ENCODE data around the gene NUCB1. TPM values are rescaled to one million over a fixed set of nuclear protein-coding genes. Genes with fewer than 3 reads are reported as not detected.

NUCB1 gene
- polyA plus RNA-seq, 3 donors, result 80.9 to 178 (median 108) TPM

DNA sequence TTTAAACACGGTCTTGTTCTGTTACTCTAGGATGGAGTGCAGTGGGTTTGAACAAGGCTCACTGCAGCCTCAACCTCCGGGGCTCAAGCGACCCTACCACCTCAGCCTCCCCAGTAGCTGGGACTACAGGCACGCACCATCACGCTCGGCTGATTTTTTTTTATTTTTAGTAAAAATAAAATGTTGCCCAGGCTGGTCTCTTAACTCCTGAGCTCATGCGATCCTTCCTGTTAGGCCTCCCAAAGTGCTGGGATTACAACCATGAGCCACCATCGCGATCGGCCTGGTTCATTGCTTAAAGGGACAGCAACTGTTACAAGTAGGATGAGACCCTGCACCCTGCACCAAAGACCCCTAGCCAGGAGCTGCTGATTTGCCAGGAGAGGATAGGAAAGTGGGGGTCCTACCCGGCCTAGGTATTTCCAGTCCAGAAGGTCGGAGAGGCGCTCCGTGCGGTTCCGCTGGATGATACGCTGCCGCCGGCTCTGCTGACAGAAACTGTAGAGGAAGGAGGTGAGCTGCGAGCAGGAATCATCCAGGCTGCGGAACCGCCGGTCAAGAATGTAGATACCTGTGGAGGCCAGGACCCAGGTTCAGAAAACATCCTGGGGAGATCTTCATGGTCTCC is 70.1 kb downstream of the NUCB1 start:
- H3K4me3 Mint-ChIP-seq, result no peak overlapping the region

DNA sequence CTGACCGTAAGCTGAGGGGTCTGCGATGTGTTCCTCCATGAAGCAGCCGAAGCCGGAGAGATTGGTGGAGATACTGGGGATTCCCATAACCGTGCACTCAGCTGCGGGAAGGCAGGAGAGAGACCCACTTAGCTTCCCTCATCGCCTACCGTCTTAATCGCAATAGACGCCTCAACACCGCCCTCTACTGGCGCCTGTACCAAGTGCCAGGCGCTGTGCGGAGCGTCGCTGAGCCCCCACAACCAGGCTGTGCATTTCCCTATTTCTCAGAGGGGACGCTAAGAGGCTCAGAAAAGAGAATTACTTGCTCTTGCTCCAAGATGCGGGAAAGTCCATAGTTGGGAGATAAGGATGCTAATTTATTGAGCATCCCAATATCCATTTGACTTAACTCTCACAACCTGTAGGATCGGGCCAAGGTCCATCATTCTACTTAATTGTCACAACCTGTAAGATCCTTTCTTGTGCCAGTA is 70.8 kb downstream of the NUCB1 start:
- Histone ChIP-seq H3K9ac (ENCODE audit: insufficient read depth, low read length, poor library complexity, severe bottlenecking) (no peak overlapping the region), H3K79me2 (ENCODE audit: insufficient read depth, low read length) (peaks cover 18% of the 10 kb centered on the region), H3K4me2 (replicated peaks; ENCODE audit: extremely low read depth, low read length, poor library complexity, severe bottlenecking) (no peak overlapping the region), H3K27me3 (ENCODE audit: control insufficient read depth in 2 of 2, insufficient read depth in 2 of 2, low read length in 2 of 2) (no peaks in the 10 kb centered on the region), H3K4me1 (ENCODE audit: control insufficient read depth in 1 of 2, insufficient read depth in 2 of 2, low read length in 2 of 2) (peaks cover 36 to 45% of the 10 kb centered on the region in 2 donors), H3K9me3 (replicated peaks in 1 of 2; ENCODE audit: control insufficient read depth in 1 of 2, insufficient read depth in 1 of 2, low read length in 2 of 2) (no peaks in the 10 kb centered on the region), H3K4me3 (replicated peaks in 1 of 3; ENCODE audit: low read depth in 2 of 3, low read length in 3 of 3) (no peak overlapping the region), H3K36me3 (replicated peaks in 1 of 2; ENCODE audit: control insufficient read depth in 1 of 2, insufficient read depth in 2 of 2, low read length in 2 of 2) (peaks cover 39 to 63% of the 10 kb centered on the region in 2 donors), H2AFZ (ENCODE audit: insufficient read depth, low read depth, low read length, poor library complexity, severe bottlenecking) (no peak overlapping the region), H3K27ac (ENCODE audit: low read depth in 1 of 2, low read length in 2 of 2) (no peak overlapping the region), H4K20me1 (ENCODE audit: insufficient read depth, low read length) (peaks cover 26% of the 10 kb centered on the region)
- peak; percentile 94 for TF ChIP-seq CTCF (IDR thresholded peaks at IDR 0.05)
- 2% methylated on average over 12 of the region's 19 CpGs for WGBS (ENCODE audit: insufficient coverage)
- Mint-ChIP-seq H3K9me3 (peaks cover 0 to 3% (median 0%) of the 10 kb centered on the region in 7 donors), H3K27me3 (ENCODE audit: low read depth in 3 of 3) (peaks cover 0 to 11% (median 0%) of the 10 kb centered on the region in 3 donors), H3K36me3 (peaks cover 37 to 66% of the 10 kb centered on the region in 2 donors), H3K27ac (peak overlapping the region in 2 of 7 donors; percentile 24 to 71), H3K4me1 (peaks cover 38% of the 10 kb centered on the region), H3K4me3 (no peak overlapping the region)
- intact Hi-C loops (cut with micrococcal nuclease), result loop anchor here (5.0 kb wide), 3 partner anchors 74 to 184 kb away; partner anchors contain the start of gene TULP2 (in 1 of the 2)
- peak; percentile 76 to 88 (median 87) for DNase-seq

More for the DNA sequence above, 70.1 kb downstream of the NUCB1 start:
- H3K36me3 ChIP-seq (replicated peaks in 1 of 2; ENCODE audit: control insufficient read depth in 1 of 2, insufficient read depth in 2 of 2, low read length in 2 of 2), result peaks cover 39 to 65% of the 10 kb centered on the region in 2 donors
- DNase-seq, result peak in 1 of 3 donors; percentile 22
- peaks cover 33% of the 10 kb centered on the region for H4K20me1 ChIP-seq (ENCODE audit: insufficient read depth, low read length)
- peaks cover 0 to 11% (median 0%) of the 10 kb centered on the region in 3 donors for H3K27me3 Mint-ChIP-seq (ENCODE audit: low read depth in 3 of 3)
- no peak overlapping the region for H3K4me2 ChIP-seq (replicated peaks; ENCODE audit: extremely low read depth, low read length, poor library complexity, severe bottlenecking)
- H3K79me2 ChIP-seq (ENCODE audit: insufficient read depth, low read length), result peaks cover 25% of the 10 kb centered on the region
- no peak for TF ChIP-seq CTCF (IDR thresholded peaks at IDR 0.05)
- H3K27ac Mint-ChIP-seq, result peak overlapping the region in 3 of 7 donors; percentile 24 to 63 (median 41)
- no peak overlapping the region for H3K27ac ChIP-seq (ENCODE audit: low read depth in 1 of 2, low read length in 2 of 2)
- H3K9me3 Mint-ChIP-seq, result peaks cover 0 to 8% (median 0%) of the 10 kb centered on the region in 7 donors
- H3K36me3 Mint-ChIP-seq, result peaks cover 44 to 67% of the 10 kb centered on the region in 2 donors
- no peak overlapping the region for H3K9ac ChIP-seq (ENCODE audit: insufficient read depth, low read length, poor library complexity, severe bottlenecking)
- H3K27me3 ChIP-seq (ENCODE audit: control insufficient read depth in 2 of 2, insufficient read depth in 2 of 2, low read length in 2 of 2), result no peaks in the 10 kb centered on the region
- peaks cover 38% of the 10 kb centered on the region for H3K4me1 Mint-ChIP-seq
- intact Hi-C loops (cut with micrococcal nuclease), result loop anchor here (5.0 kb wide), 3 partner anchors 73 to 183 kb away; partner anchors contain the start of gene TULP2 (in 1 of the 2)
- no peak overlapping the region for H3K4me3 ChIP-seq (replicated peaks in 1 of 3; ENCODE audit: low read depth in 2 of 3, low read length in 3 of 3)
- 97% methylated on average over 16 of the region's 23 CpGs for WGBS (ENCODE audit: insufficient coverage)
- H2AFZ ChIP-seq (ENCODE audit: insufficient read depth, low read depth, low read length, poor library complexity, severe bottlenecking), result no peak overlapping the region
- H3K4me1 ChIP-seq (ENCODE audit: control insufficient read depth in 1 of 2, insufficient read depth in 2 of 2, low read length in 2 of 2), result peaks cover 36 to 46% of the 10 kb centered on the region in 2 donors
- no peaks in the 10 kb centered on the region for H3K9me3 ChIP-seq (replicated peaks in 1 of 2; ENCODE audit: control insufficient read depth in 1 of 2, insufficient read depth in 1 of 2, low read length in 2 of 2)

Small RNAs within 50 kb of the gene (small RNA-seq; reads per million reads assigned to genes)
- not detected for gene AC026803.1 (ENCODE audit: insufficient read length, low read depth)

Other genes starting within 250 kb of the NUCB1 start
- under 1 TPM in 1 of 3 donors, not detected in 2; 0.44 TPM for gene NTN5, start 227.3 kb upstream of the NUCB1 start, polyA plus RNA-seq
- not detected for gene FUT2, start 204.3 kb upstream of the NUCB1 start, polyA plus RNA-seq
- under 1 TPM in 1 of 3 donors, not detected in 2; 0.07 TPM for gene MAMSTR, start 180.6 kb upstream of the NUCB1 start, polyA plus RNA-seq
- 1 to 10 TPM in 1 of 3 donors, not detected in 2; 1.2 TPM for gene RASIP1, start 159.7 kb upstream of the NUCB1 start, polyA plus RNA-seq
- not detected for gene IZUMO1, start 153.4 kb upstream of the NUCB1 start, polyA plus RNA-seq
- gene FUT1, start 147.7 kb upstream of the NUCB1 start, polyA plus RNA-seq, result under 1 TPM in 1 of 3 donors, not detected in 2; 0.03 TPM
- not detected for gene FGF21, start 144.8 kb upstream of the NUCB1 start, polyA plus RNA-seq
- gene BCAT2, start 89.3 kb upstream of the NUCB1 start, polyA plus RNA-seq, result 10 to 100 TPM; 14.1 to 17.0 (median 16.0) TPM
- not detected for gene HSD17B14, start 63.8 kb upstream of the NUCB1 start, polyA plus RNA-seq
- gene PLEKHA4, start 31.7 kb upstream of the NUCB1 start, polyA plus RNA-seq, result 1 to 10 TPM in 2 of 3 donors, under 1 TPM in 1; 0.69 to 1.5 (median 1.1) TPM
- gene PPP1R15A, start 27.9 kb upstream of the NUCB1 start, polyA plus RNA-seq, result 100 to 1,000 TPM; 127 to 745 (median 169) TPM
- not detected for gene TULP2, start 1.6 kb upstream of the NUCB1 start, polyA plus RNA-seq
- gene DHDH, start 33.4 kb downstream of the NUCB1 start, polyA plus RNA-seq, result under 1 TPM in 1 of 3 donors, not detected in 2; 0.38 TPM
- 100 to 1,000 TPM in 1 of 3 donors, 10 to 100 TPM in 2; 69.2 to 135 (median 80.5) TPM for gene BAX, start 54.6 kb downstream of the NUCB1 start, polyA plus RNA-seq
- gene FTL, start 65.0 kb downstream of the NUCB1 start, polyA plus RNA-seq, result over 10,000 TPM in 2 of 3 donors, 1,000 to 10,000 TPM in 1; 4,468 to 26,681 (median 23,650) TPM
- 10 to 100 TPM; 13.3 to 26.0 (median 21.3) TPM for gene GYS1, start 93.0 kb downstream of the NUCB1 start, polyA plus RNA-seq
- 10 to 100 TPM; 40.1 to 44.4 (median 41.9) TPM for gene RUVBL2, start 93.6 kb downstream of the NUCB1 start, polyA plus RNA-seq
- gene LHB, start 116.8 kb downstream of the NUCB1 start, polyA plus RNA-seq, result under 1 TPM in 1 of 3 donors, not detected in 2; 0.48 TPM
- gene CGB3, start 124.0 kb downstream of the NUCB1 start, polyA plus RNA-seq, result not detected
- gene CGB2, start 131.6 kb downstream of the NUCB1 start, polyA plus RNA-seq, result not detected
- gene CGB1, start 136.6 kb downstream of the NUCB1 start, polyA plus RNA-seq, result not detected
- not detected for gene CGB5, start 143.5 kb downstream of the NUCB1 start, polyA plus RNA-seq
- not detected for gene CGB8, start 148.8 kb downstream of the NUCB1 start, polyA plus RNA-seq
- gene CGB7, start 157.4 kb downstream of the NUCB1 start, polyA plus RNA-seq, result not detected
- not detected for gene NTF4, start 164.5 kb downstream of the NUCB1 start, polyA plus RNA-seq
- gene KCNA7, start 172.4 kb downstream of the NUCB1 start, polyA plus RNA-seq, result not detected
- 100 to 1,000 TPM in 1 of 3 donors, 10 to 100 TPM in 2; 27.4 to 360 (median 40.4) TPM for gene SNRNP70, start 185.1 kb downstream of the NUCB1 start, polyA plus RNA-seq
- 1 to 10 TPM; 4.1 to 9.2 (median 4.2) TPM for gene LIN7B, start 214.1 kb downstream of the NUCB1 start, polyA plus RNA-seq
- under 1 TPM; 0.60 to 0.76 (median 0.66) TPM for gene C19orf73, start 218.8 kb downstream of the NUCB1 start, polyA plus RNA-seq
- gene PPFIA3, start 219.2 kb downstream of the NUCB1 start, polyA plus RNA-seq, result under 1 TPM in 1 of 3 donors, not detected in 2; 0.43 TPM